ENCODE measurements around the gene TMEM30A.
A peak's percentile ranks its signal among the peaks of the same experiment; 100 is the strongest.

TMEM30A gene

GRCh38 chr6:75308250-75308988, 23.8 kb upstream of the TMEM30A start:
- Histone ChIP-seq H3K9ac (ENCODE audit: low read depth in 1 of 2, low read length in 2 of 2) (no peak overlapping the region), H3K4me1 (ENCODE audit: control insufficient read depth in 2 of 2, insufficient read depth in 2 of 2, low read length in 2 of 2) (no peaks in the 10 kb centered on the region), H3K27me3 (ENCODE audit: control insufficient read depth in 2 of 2, insufficient read depth in 2 of 2, low read length in 2 of 2) (no peaks in the 10 kb centered on the region), H3K27ac (ENCODE audit: low read depth in 2 of 2, low read length in 2 of 2) (no peak overlapping the region), H3K4me3 (ENCODE audit: low read length in 2 of 2) (no peak overlapping the region), H3K9me3 (ENCODE audit: control insufficient read depth in 2 of 2, low read length in 2 of 2) (no peaks in the 10 kb centered on the region), H3K36me3 (ENCODE audit: control insufficient read depth in 2 of 2, insufficient read depth in 2 of 2, low read length in 2 of 2) (no peaks in the 10 kb centered on the region)

GRCh38 chr6:75307364-75308004, 22.9 kb upstream of the TMEM30A start:
- Histone ChIP-seq H3K9ac (ENCODE audit: low read depth in 1 of 2, low read length in 2 of 2) (no peak overlapping the region), H3K4me3 (ENCODE audit: low read length in 2 of 2) (no peak overlapping the region), H3K4me1 (ENCODE audit: control insufficient read depth in 2 of 2, insufficient read depth in 2 of 2, low read length in 2 of 2) (no peaks in the 10 kb centered on the region), H3K27ac (ENCODE audit: low read depth in 2 of 2, low read length in 2 of 2) (no peak overlapping the region), H3K27me3 (ENCODE audit: control insufficient read depth in 2 of 2, insufficient read depth in 2 of 2, low read length in 2 of 2) (no peaks in the 10 kb centered on the region), H3K9me3 (ENCODE audit: control insufficient read depth in 2 of 2, low read length in 2 of 2) (no peaks in the 10 kb centered on the region), H3K36me3 (ENCODE audit: control insufficient read depth in 2 of 2, insufficient read depth in 2 of 2, low read length in 2 of 2) (no peaks in the 10 kb centered on the region)

GRCh38 chr6:75306064-75306463, 21.5 kb upstream of the TMEM30A start:
- H3K4me1 ChIP-seq (ENCODE audit: control insufficient read depth in 2 of 2, insufficient read depth in 2 of 2, low read length in 2 of 2), result no peaks in the 10 kb centered on the region
- no peak overlapping the region for H3K27ac ChIP-seq (ENCODE audit: low read depth in 2 of 2, low read length in 2 of 2)
- H3K4me3 ChIP-seq (ENCODE audit: low read length in 2 of 2), result no peak overlapping the region
- no peaks in the 10 kb centered on the region for H3K27me3 ChIP-seq (ENCODE audit: control insufficient read depth in 2 of 2, insufficient read depth in 2 of 2, low read length in 2 of 2)
- no peaks in the 10 kb centered on the region for H3K36me3 ChIP-seq (ENCODE audit: control insufficient read depth in 2 of 2, insufficient read depth in 2 of 2, low read length in 2 of 2)
- no peak overlapping the region for H3K9ac ChIP-seq (ENCODE audit: low read depth in 1 of 2, low read length in 2 of 2)
- H3K9me3 ChIP-seq (ENCODE audit: control insufficient read depth in 2 of 2, low read length in 2 of 2), result no peaks in the 10 kb centered on the region

- Histone ChIP-seq H3K27me3 (ENCODE audit: control insufficient read depth in 2 of 2, insufficient read depth in 2 of 2, low read length in 2 of 2) (no peaks in the 10 kb centered on the region), H3K4me1 (ENCODE audit: control insufficient read depth in 2 of 2, insufficient read depth in 2 of 2, low read length in 2 of 2) (no peaks in the 10 kb centered on the region), H3K27ac (ENCODE audit: low read depth in 2 of 2, low read length in 2 of 2) (no peak overlapping the region), H3K9ac (ENCODE audit: low read depth in 1 of 2, low read length in 2 of 2) (no peak overlapping the region), H3K36me3 (ENCODE audit: control insufficient read depth in 2 of 2, insufficient read depth in 2 of 2, low read length in 2 of 2) (no peaks in the 10 kb centered on the region), H3K4me3 (ENCODE audit: low read length in 2 of 2) (no peak overlapping the region), H3K9me3 (ENCODE audit: control insufficient read depth in 2 of 2, low read length in 2 of 2) (no peaks in the 10 kb centered on the region)
Measured at GRCh38 chr6:75305573-75305972, 21.0 kb upstream of the TMEM30A start.

GRCh38 chr6:75302280-75302679, 17.7 kb upstream of the TMEM30A start:
- no peak overlapping the region for H3K4me3 ChIP-seq (ENCODE audit: low read length in 2 of 2)
- no peak overlapping the region for H3K9ac ChIP-seq (ENCODE audit: low read depth in 1 of 2, low read length in 2 of 2)
- no peaks in the 10 kb centered on the region for H3K27me3 ChIP-seq (ENCODE audit: control insufficient read depth in 2 of 2, insufficient read depth in 2 of 2, low read length in 2 of 2)
- H3K27ac ChIP-seq (ENCODE audit: low read depth in 2 of 2, low read length in 2 of 2), result no peak overlapping the region
- no peaks in the 10 kb centered on the region for H3K4me1 ChIP-seq (ENCODE audit: control insufficient read depth in 2 of 2, insufficient read depth in 2 of 2, low read length in 2 of 2)
- H3K9me3 ChIP-seq (ENCODE audit: control insufficient read depth in 2 of 2, low read length in 2 of 2), result no peaks in the 10 kb centered on the region
- H3K36me3 ChIP-seq (ENCODE audit: control insufficient read depth in 2 of 2, insufficient read depth in 2 of 2, low read length in 2 of 2), result no peaks in the 10 kb centered on the region

- Histone ChIP-seq H3K36me3 (ENCODE audit: control insufficient read depth in 2 of 2, insufficient read depth in 2 of 2, low read length in 2 of 2) (no peaks in the 10 kb centered on the region), H3K4me1 (ENCODE audit: control insufficient read depth in 2 of 2, insufficient read depth in 2 of 2, low read length in 2 of 2) (no peaks in the 10 kb centered on the region), H3K27ac (ENCODE audit: low read depth in 2 of 2, low read length in 2 of 2) (no peak overlapping the region), H3K9ac (ENCODE audit: low read depth in 1 of 2, low read length in 2 of 2) (no peak overlapping the region), H3K27me3 (ENCODE audit: control insufficient read depth in 2 of 2, insufficient read depth in 2 of 2, low read length in 2 of 2) (no peaks in the 10 kb centered on the region), H3K4me3 (ENCODE audit: low read length in 2 of 2) (no peak overlapping the region), H3K9me3 (ENCODE audit: control insufficient read depth in 2 of 2, low read length in 2 of 2) (no peaks in the 10 kb centered on the region)
Measured at GRCh38 chr6:75301537-75301936, 16.9 kb upstream of the TMEM30A start.

- H3K9me3 ChIP-seq (ENCODE audit: control insufficient read depth in 2 of 2, low read length in 2 of 2), result no peaks in the 10 kb centered on the region
- no peaks in the 10 kb centered on the region for H3K4me1 ChIP-seq (ENCODE audit: control insufficient read depth in 2 of 2, insufficient read depth in 2 of 2, low read length in 2 of 2)
- no peaks in the 10 kb centered on the region for H3K36me3 ChIP-seq (ENCODE audit: control insufficient read depth in 2 of 2, insufficient read depth in 2 of 2, low read length in 2 of 2)
- H3K27me3 ChIP-seq (ENCODE audit: control insufficient read depth in 2 of 2, insufficient read depth in 2 of 2, low read length in 2 of 2), result no peaks in the 10 kb centered on the region
- H3K9ac ChIP-seq (ENCODE audit: low read depth in 1 of 2, low read length in 2 of 2), result no peak overlapping the region
- no peak overlapping the region for H3K4me3 ChIP-seq (ENCODE audit: low read length in 2 of 2)
- H3K27ac ChIP-seq (ENCODE audit: low read depth in 2 of 2, low read length in 2 of 2), result no peak overlapping the region
Measured at GRCh38 chr6:75301088-75301487, 16.5 kb upstream of the TMEM30A start.

- no peak overlapping the region for H3K27ac ChIP-seq (ENCODE audit: low read depth in 2 of 2, low read length in 2 of 2)
- H3K4me3 ChIP-seq (ENCODE audit: low read length in 2 of 2), result no peak overlapping the region
- H3K9ac ChIP-seq (ENCODE audit: low read depth in 1 of 2, low read length in 2 of 2), result no peak overlapping the region
- no peaks in the 10 kb centered on the region for H3K36me3 ChIP-seq (ENCODE audit: control insufficient read depth in 2 of 2, insufficient read depth in 2 of 2, low read length in 2 of 2)
- H3K27me3 ChIP-seq (ENCODE audit: control insufficient read depth in 2 of 2, insufficient read depth in 2 of 2, low read length in 2 of 2), result no peaks in the 10 kb centered on the region
- no peaks in the 10 kb centered on the region for H3K9me3 ChIP-seq (ENCODE audit: control insufficient read depth in 2 of 2, low read length in 2 of 2)
- H3K4me1 ChIP-seq (ENCODE audit: control insufficient read depth in 2 of 2, insufficient read depth in 2 of 2, low read length in 2 of 2), result no peaks in the 10 kb centered on the region
Measured at GRCh38 chr6:75300531-75300855, 15.9 kb upstream of the TMEM30A start.

- Histone ChIP-seq H3K9ac (ENCODE audit: low read depth in 1 of 2, low read length in 2 of 2) (no peak overlapping the region), H3K4me3 (ENCODE audit: low read length in 2 of 2) (no peak overlapping the region), H3K4me1 (ENCODE audit: control insufficient read depth in 2 of 2, insufficient read depth in 2 of 2, low read length in 2 of 2) (no peaks in the 10 kb centered on the region), H3K27ac (ENCODE audit: low read depth in 2 of 2, low read length in 2 of 2) (peak overlapping the region in 1 of 2 donors; percentile 25), H3K36me3 (ENCODE audit: control insufficient read depth in 2 of 2, insufficient read depth in 2 of 2, low read length in 2 of 2) (no peaks in the 10 kb centered on the region), H3K9me3 (ENCODE audit: control insufficient read depth in 2 of 2, low read length in 2 of 2) (no peaks in the 10 kb centered on the region), H3K27me3 (ENCODE audit: control insufficient read depth in 2 of 2, insufficient read depth in 2 of 2, low read length in 2 of 2) (no peaks in the 10 kb centered on the region)
Measured at GRCh38 chr6:75299801-75300530, 15.4 kb upstream of the TMEM30A start.
